Measurements from ENCODE around the gene NRCAM. TPM values are rescaled to one million over a fixed set of nuclear protein-coding genes. Genes with fewer than 3 reads are reported as not detected.

The NRCAM gene
- total and polyA plus RNA-seq, 8 donors: 10.6 to 36.7 (median 16.2) TPM

- Histone ChIP-seq H3K4me1 (no peaks in the 10 kb centered on the region), H3K27ac (no peak overlapping the region), H3K27me3 (no peaks in the 10 kb centered on the region), H3K4me3 (no peak overlapping the region), H3K36me3 (no peaks in the 10 kb centered on the region), H3K9me3 (no peaks in the 10 kb centered on the region)
- no peak for ATAC-seq
- DNase-seq: no peak
- TF ChIP-seq, protein P1, sequence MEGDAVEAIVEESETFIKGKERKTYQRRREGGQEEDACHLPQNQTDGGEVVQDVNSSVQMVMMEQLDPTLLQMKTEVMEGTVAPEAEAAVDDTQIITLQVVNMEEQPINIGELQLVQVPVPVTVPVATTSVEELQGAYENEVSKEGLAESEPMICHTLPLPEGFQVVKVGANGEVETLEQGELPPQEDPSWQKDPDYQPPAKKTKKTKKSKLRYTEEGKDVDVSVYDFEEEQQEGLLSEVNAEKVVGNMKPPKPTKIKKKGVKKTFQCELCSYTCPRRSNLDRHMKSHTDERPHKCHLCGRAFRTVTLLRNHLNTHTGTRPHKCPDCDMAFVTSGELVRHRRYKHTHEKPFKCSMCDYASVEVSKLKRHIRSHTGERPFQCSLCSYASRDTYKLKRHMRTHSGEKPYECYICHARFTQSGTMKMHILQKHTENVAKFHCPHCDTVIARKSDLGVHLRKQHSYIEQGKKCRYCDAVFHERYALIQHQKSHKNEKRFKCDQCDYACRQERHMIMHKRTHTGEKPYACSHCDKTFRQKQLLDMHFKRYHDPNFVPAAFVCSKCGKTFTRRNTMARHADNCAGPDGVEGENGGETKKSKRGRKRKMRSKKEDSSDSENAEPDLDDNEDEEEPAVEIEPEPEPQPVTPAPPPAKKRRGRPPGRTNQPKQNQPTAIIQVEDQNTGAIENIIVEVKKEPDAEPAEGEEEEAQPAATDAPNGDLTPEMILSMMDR (IDR thresholded peaks at IDR 0.05): no peak
- intact Hi-C loops (cut with DNase I): no loop called here
Measured at GRCh38 chr7:108234281-108234680, 222.0 kb downstream of the NRCAM start.

- H3K27me3 ChIP-seq: no peaks in the 10 kb centered on the region
- intact Hi-C loops (cut with DNase I): no loop called here
- no peak overlapping the region for H3K4me3 ChIP-seq
- TF ChIP-seq, protein P1 (IDR thresholded peaks at IDR 0.05): no peak
- no peak for DNase-seq
- no peaks in the 10 kb centered on the region for H3K9me3 ChIP-seq
- no peaks in the 10 kb centered on the region for H3K36me3 ChIP-seq
- ATAC-seq: no peak
- H3K4me1 ChIP-seq: no peaks in the 10 kb centered on the region
- H3K27ac ChIP-seq: no peak overlapping the region
Measured at GRCh38 chr7:108232076-108232475, 224.2 kb downstream of the NRCAM start.

DNA sequence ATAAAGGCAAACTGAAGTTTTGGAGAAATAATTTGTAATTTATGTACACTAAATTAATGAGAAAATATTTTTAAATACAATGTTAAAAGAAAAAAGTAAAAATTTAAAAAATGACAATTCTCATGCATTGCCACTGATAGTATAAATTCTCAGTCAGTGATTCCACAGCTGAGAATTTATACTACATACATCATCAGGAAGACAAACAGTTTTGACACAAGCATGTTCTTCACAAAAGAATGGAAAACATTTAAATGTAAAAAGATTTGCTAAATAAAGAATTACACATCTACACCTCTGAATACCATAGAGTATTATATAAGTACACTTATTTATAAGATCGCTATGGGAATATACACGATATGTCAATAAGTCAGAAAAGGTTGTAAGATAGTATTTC lies 225.0 kb downstream of the NRCAM start:
- no peak for DNase-seq
- no peak for ATAC-seq
- Histone ChIP-seq H3K4me3 (no peak overlapping the region), H3K27me3 (no peaks in the 10 kb centered on the region), H3K9me3 (no peaks in the 10 kb centered on the region), H3K4me1 (no peaks in the 10 kb centered on the region), H3K36me3 (no peaks in the 10 kb centered on the region), H3K27ac (no peak overlapping the region)
- intact Hi-C loops (cut with DNase I): no loop called here
- TF ChIP-seq, protein P1 (IDR thresholded peaks at IDR 0.05): no peak

GRCh38 chr7:108227366-108227765 lies 228.9 kb downstream of the NRCAM start:
- H3K4me1 ChIP-seq: no peaks in the 10 kb centered on the region
- H3K27ac ChIP-seq: no peak overlapping the region
- H3K9me3 ChIP-seq: no peaks in the 10 kb centered on the region
- H3K4me3 ChIP-seq: no peak overlapping the region
- no peak for ATAC-seq
- TF ChIP-seq, protein P1 (IDR thresholded peaks at IDR 0.05): no peak
- no peaks in the 10 kb centered on the region for H3K27me3 ChIP-seq
- intact Hi-C loops (cut with DNase I): no loop called here
- no peak for DNase-seq
- no peaks in the 10 kb centered on the region for H3K36me3 ChIP-seq

DNA sequence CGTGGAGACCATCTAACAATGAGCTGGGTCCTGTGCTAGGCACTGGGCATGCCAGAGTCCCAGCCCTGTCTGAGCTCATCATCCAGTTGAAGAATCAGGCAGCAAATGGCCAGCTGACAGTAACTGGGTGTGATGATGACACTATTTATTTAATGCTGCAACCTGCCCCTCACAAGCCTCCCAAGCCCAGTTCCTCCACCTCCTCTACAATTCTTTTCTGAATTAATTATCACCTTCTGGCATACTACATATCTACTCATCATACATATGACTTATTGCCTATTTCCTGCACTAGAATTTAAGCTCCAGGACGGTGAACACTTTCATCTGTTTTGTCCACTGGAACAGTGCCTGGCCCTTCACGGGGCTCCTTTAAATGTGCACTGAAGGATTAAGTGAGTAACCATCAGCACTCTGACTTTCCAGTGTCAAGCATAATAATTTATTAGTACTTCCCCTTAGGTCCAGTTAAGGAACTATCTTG lies 229.4 kb downstream of the NRCAM start:
- Histone ChIP-seq H3K27me3 (no peaks in the 10 kb centered on the region), H3K4me1 (no peaks in the 10 kb centered on the region), H3K9me3 (no peaks in the 10 kb centered on the region), H3K27ac (no peak overlapping the region), H3K36me3 (no peaks in the 10 kb centered on the region), H3K4me3 (no peak overlapping the region)
- intact Hi-C loops (cut with DNase I): no loop called here
- no peak for ATAC-seq
- no peak for DNase-seq
- TF ChIP-seq, protein P1 (IDR thresholded peaks at IDR 0.05): no peak
